ENCODE data around the gene CWH43. TPM values are rescaled to one million over a fixed set of nuclear protein-coding genes. Genes with fewer than 3 reads are reported as not detected.

The CWH43 gene
- not detected in 5 replicates for total RNA-seq (2022; extraction: Qiagen RNA extraction; ENCODE audit: low read depth)

GRCh38 chr4:48985976-48986653, at the start of gene CWH43:
Gene CWH43, plus strand, starts transcription at chr4:48986275. Its CDS starts 155 bp downstream, at chr4:48986430.

Other genes with a start within 250 kb of the CWH43 start
- 9.3 to 13.5 TPM (median 9.9 TPM) in 5 replicates for gene FRYL, start 206.0 kb upstream of the CWH43 start, total RNA-seq (2022; extraction: Qiagen RNA extraction; ENCODE audit: low read depth)
- 125 to 220 TPM (median 131 TPM) in 5 replicates for gene OCIAD1, start 155.2 kb upstream of the CWH43 start, total RNA-seq (2022; extraction: Qiagen RNA extraction; ENCODE audit: low read depth)
- 112 to 179 TPM (median 129 TPM) in 5 replicates for gene OCIAD2, start 79.5 kb upstream of the CWH43 start, total RNA-seq (2022; extraction: Qiagen RNA extraction; ENCODE audit: low read depth)